ENCODE data around the gene IDH3A.

Gene IDH3A

DNA sequence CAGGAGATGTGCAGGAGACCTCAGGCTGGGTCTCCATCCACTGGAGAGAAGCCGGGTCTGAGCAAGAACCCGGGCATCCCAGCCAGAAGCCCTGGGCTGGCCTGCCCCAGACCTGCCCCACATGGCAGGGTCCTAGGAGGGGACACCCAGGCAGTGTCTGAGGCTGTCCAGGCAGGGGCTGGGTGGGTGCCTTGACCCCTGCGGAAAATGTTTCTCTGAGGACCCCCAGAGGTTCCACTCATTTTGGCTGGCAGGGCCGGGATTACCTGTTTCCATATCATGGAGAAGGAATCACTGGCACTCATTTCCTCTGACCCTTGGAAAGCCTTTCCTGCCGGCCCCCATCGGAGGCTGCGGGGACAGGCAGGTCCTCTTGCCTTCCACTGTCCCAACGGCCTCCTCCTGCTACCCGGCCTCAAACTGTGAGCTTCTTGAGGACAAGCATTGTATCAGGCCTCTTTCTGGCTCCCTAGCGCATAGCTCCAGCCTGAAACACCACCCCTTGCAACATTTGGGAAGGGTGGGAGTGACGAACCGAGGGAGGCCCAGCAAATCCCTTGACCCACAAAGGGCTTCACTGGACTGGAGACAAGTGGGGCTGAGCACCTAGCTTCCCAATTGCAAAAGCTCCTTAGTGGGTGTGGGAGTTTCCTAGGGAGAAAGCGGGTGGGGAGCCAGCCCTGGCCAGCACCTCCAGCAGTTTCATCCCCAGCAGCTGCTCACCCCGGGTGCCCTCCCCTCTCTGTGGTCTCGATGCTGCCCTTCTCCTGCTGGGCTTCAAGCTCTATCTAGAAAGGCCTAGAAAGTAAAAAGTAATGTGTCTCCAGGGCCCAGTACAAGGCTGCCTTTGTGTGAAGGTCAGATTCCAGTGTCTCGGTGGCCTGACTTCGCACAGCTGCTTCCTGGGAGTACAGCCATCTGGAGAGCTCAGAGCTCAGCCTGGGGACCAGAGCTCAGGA lies 55.5 kb downstream of the IDH3A start:
- H3K4me1 Mint-ChIP-seq, result peaks cover 38% of the 10 kb centered on the region

DNA sequence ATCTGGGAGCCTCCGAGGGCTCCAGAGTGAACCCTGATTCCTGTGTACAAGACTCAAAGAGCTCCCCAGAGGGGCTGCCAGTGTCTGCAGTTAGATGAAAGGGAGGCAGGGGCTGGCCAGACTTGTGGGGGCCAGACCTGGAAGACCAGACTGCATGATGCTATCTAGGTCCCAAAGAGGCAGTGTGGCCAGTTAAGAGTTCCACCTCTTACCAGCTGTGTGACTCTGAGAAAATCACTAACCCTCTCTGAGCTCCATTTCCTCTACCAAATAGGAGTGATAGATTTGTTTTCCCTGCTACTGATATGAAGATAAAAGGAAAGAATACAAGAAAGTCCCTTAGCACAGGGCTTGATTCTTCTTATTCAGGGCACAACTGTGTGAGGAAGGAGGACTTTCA lies 56.2 kb downstream of the IDH3A start:
- no peaks in the 10 kb centered on the region for H3K36me3 Mint-ChIP-seq (ENCODE audit: low read depth)
- no peaks in the 10 kb centered on the region for H3K9me3 Mint-ChIP-seq
- TF ChIP-seq, protein P1, sequence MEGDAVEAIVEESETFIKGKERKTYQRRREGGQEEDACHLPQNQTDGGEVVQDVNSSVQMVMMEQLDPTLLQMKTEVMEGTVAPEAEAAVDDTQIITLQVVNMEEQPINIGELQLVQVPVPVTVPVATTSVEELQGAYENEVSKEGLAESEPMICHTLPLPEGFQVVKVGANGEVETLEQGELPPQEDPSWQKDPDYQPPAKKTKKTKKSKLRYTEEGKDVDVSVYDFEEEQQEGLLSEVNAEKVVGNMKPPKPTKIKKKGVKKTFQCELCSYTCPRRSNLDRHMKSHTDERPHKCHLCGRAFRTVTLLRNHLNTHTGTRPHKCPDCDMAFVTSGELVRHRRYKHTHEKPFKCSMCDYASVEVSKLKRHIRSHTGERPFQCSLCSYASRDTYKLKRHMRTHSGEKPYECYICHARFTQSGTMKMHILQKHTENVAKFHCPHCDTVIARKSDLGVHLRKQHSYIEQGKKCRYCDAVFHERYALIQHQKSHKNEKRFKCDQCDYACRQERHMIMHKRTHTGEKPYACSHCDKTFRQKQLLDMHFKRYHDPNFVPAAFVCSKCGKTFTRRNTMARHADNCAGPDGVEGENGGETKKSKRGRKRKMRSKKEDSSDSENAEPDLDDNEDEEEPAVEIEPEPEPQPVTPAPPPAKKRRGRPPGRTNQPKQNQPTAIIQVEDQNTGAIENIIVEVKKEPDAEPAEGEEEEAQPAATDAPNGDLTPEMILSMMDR (IDR thresholded peaks at IDR 0.05; ENCODE audit: unreplicated experiment in 3 of 3), result no peak
- H3K27me3 Mint-ChIP-seq (ENCODE audit: low read depth), result peaks cover 3% of the 10 kb centered on the region
- peak overlapping the region in 1 of 3 experiments; percentile 62 for H3K27ac Mint-ChIP-seq
- H3K4me1 Mint-ChIP-seq, result peaks cover 38% of the 10 kb centered on the region
- H3K4me3 Mint-ChIP-seq, result no peak overlapping the region

More for the DNA sequence above, 55.5 kb downstream of the IDH3A start:
- H3K27me3 Mint-ChIP-seq (ENCODE audit: low read depth), result peaks cover 3% of the 10 kb centered on the region
- H3K36me3 Mint-ChIP-seq (ENCODE audit: low read depth), result no peaks in the 10 kb centered on the region
- peak overlapping the region in 1 of 3 experiments; percentile 62 for H3K27ac Mint-ChIP-seq
- no peaks in the 10 kb centered on the region for H3K9me3 Mint-ChIP-seq
- H3K4me3 Mint-ChIP-seq, result no peak overlapping the region
- TF ChIP-seq, protein P1 (IDR thresholded peaks at IDR 0.05; ENCODE audit: unreplicated experiment in 3 of 3), result no peak

DNA sequence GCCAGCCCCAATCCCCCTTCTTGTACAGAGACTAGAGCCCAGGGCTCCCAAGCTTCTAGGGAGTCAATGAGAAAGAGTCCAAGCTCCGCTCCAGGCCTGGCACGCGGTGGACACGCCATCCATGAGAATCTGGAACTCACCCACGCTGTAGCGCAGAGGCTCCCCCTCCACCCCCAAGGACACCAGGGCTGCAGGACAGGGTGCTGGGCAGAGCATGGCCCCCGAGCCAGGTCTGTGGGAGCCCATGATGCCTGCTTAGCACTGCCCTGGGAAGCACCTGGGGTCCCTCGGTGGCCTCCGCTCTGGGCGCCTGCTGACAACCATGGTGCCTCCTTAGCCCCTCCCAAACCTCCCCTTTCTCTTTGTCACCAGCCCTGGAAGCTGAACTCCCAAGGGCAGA lies 56.7 kb downstream of the IDH3A start:
- no peak overlapping the region for H3K4me3 Mint-ChIP-seq
- TF ChIP-seq, protein P1 (IDR thresholded peaks at IDR 0.05; ENCODE audit: unreplicated experiment in 3 of 3), result no peak
- peaks cover 39% of the 10 kb centered on the region for H3K4me1 Mint-ChIP-seq
- peaks cover 3% of the 10 kb centered on the region for H3K27me3 Mint-ChIP-seq (ENCODE audit: low read depth)
- no peak overlapping the region for H3K27ac Mint-ChIP-seq
- H3K9me3 Mint-ChIP-seq, result no peaks in the 10 kb centered on the region
- no peaks in the 10 kb centered on the region for H3K36me3 Mint-ChIP-seq (ENCODE audit: low read depth)

DNA sequence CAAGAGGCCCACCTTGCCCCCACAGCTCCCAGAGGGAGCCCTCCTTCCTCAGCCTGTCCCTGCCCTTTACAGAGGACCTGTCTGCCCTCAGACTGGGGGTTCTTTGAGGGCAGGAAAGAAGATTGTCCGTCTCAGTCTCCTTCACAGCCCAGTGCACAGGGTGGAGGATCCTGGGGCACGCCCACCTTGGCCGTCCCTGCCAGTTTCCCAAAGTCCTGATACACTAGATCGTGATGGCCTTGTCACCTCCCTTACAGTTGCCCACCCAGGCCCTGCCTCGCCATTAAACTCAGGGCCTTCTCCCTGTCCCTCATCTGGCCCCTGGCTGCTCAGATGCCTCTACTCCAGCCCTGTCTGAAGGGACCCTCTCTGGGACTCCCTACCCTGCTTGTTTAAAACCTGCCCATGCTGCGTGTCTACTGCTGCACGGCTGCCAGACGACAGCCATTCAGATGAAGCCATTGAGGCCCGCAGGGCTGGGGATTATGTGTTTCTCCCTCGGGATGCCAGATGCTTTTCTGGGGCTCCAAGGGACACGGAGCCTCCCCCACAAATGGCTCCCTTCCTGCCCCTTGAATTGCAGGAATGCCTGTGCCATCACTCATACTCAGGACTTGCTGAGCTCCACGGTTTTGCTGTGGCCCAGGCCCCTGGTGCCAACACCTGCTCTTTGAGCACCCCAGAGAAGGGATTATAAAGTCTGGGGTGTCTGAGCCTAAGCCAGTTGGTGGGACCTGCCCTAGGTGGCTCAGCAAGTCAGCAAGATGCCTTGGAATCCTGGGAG lies 57.4 kb downstream of the IDH3A start:
- Mint-ChIP-seq H3K36me3 (ENCODE audit: low read depth) (no peaks in the 10 kb centered on the region), H3K27me3 (ENCODE audit: low read depth) (peaks cover 3% of the 10 kb centered on the region), H3K9me3 (no peaks in the 10 kb centered on the region), H3K4me1 (peaks cover 43% of the 10 kb centered on the region), H3K27ac (peak overlapping the region; percentile 26 to 62 (median 57)), H3K4me3 (no peak overlapping the region)
- TF ChIP-seq, protein P1 (IDR thresholded peaks at IDR 0.05; ENCODE audit: unreplicated experiment in 3 of 3), result no peak

DNA sequence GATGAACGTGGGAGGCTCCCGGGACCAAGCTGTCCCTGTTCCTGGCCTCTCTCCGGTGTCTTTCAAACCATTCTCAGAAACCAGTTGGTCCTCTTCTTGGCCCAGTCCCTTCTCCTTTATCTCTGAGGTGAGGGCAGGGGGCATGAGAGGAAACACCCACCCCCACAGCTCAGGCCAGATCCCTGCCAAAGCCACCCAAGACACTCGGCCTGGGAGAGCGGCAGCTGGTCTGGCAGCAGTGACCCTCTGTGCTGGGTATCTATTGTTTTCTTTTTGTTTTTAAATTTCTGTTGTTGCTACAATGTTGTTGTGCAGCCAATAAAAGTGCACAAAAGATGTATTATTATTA lies 57.9 kb downstream of the IDH3A start:
- Mint-ChIP-seq H3K36me3 (ENCODE audit: low read depth) (no peaks in the 10 kb centered on the region), H3K27ac (peak overlapping the region in 1 of 3 experiments; percentile 57), H3K9me3 (no peaks in the 10 kb centered on the region), H3K4me3 (no peak overlapping the region), H3K27me3 (ENCODE audit: low read depth) (peaks cover 7% of the 10 kb centered on the region), H3K4me1 (peaks cover 43% of the 10 kb centered on the region)
- TF ChIP-seq, protein P1 (IDR thresholded peaks at IDR 0.05; ENCODE audit: unreplicated experiment in 3 of 3), result no peak
